GM12865 (cell line): ENCODE measurements around the gene IFNA8.
"Not testable (repeated sequence)": the region's sequence is repeated elsewhere in the genome, so short reads cannot be mapped to it uniquely, and the experiment has no call there.

Experiments
- DNase-seq: peaks from one replicate; pipeline ENCODE4 v3.0.0; 2010; ENCODE audit warnings: low read depth
- H3K4me3 ChIP-seq: 2 replicates; pipeline ENCODE4 v1.5.1; 2011; ENCODE audit warnings: mild to moderate bottlenecking, low read depth, low read length, control low read depth
- CTCF ChIP-seq: IDR thresholded peaks from 2 replicates; pipeline ENCODE4 v1.5.1; 2011; ENCODE audit warnings: low read length, control low read depth, low read depth, inconsistent platforms; ENCODE audit not compliant: insufficient read depth; ENCODE audit errors: missing control alignments

The IFNA8 gene

DNA sequence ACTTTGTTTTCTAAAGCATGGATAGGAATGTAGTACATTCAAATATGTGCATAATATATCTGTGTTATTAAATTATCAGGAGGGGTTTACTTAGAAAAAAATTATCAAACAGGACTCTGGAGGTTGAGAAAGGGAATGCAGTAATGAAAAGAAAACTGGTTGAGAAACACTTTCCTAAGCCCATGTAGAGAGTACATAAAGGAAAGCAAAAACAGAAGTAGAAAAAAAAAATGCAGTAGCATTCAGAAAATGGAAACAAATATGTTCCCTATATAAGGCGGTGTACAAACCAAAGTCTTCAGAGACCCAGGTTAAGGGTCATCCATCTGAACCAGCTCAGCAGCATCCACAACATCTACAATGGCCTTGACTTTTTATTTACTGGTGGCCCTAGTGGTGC, at the start of gene IFNA8:
IFNA8 (plus strand) TSS at position 301 of the 400 bp plus-strand sequence; CDS start at position 361, 60 bp downstream.
- no peak within 1 kb of the TSS for H3K4me3 ChIP-seq
- no peak for DNase-seq
- TF ChIP-seq CTCF: no peak

DNA sequence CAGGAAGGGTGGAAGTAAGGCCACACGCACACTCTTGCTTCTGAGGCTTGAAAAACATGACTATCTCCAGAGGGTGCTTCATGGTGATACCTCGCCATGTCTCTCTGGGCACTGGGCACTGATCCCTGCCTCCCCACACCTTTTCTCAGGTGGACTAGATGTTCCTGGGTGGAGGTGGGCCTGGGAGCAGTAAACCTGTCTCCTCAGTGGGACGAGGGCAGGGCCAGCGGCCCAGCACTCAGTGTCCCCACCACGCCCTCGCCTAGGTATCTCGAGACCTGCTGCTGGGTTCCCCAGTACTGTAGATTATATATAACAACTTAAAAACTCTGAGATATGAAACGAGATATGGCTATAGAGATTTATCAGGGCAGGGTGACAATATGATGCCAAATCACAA, 46.6 kb upstream of the IFNA8 start:
- no peak overlapping the region for H3K4me3 ChIP-seq
- TF ChIP-seq CTCF: no peak
- no peak for DNase-seq

DNA sequence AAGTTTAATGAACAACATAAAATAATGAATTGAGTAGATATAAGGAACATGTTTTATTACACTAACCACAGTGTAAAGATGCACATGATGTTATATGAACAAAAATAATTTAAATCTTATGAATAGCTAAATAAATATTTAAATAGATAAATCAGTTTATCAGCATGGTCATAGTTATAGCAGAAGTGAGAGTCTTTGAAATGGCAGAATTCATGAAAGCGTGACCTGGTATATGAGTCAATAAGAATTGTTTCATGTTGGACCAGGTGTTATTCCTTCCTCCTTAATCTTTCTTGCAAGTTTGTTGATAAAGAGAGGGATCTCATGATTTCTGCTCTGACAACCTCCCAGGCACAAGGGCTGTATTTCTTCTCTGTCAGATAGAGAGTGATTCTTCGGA, 41.7 kb upstream of the IFNA8 start:
- peak; percentile 41 for DNase-seq
- H3K4me3 ChIP-seq: not testable (repeated sequence)

DNA sequence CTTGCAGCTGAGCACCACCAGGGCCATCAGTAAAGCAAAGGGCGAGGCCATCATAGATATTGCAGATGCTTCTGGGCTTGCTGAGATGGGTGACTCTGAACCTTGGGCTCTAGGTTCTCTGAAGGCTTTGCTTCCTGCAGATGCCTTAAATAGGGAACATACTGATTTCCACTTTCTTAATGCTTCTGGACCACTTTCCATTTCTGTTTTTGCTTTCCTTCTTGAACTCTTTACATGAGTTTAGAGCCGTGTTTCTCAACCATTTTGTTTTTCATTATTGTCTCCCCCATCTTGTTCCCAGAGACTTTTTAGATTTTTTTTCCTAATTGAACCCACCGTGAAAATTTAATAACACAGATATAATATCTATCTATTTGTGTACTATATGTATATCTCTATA, 41.0 kb upstream of the IFNA8 start, which contains the start of gene IFNA13:
IFNA13 (minus strand) TSS at position 101 of the 400 bp plus-strand sequence; CDS start at position 54, 47 bp downstream.
- H3K4me3 ChIP-seq: no peak within 1 kb of the TSS
- TF ChIP-seq CTCF: no peak

DNA sequence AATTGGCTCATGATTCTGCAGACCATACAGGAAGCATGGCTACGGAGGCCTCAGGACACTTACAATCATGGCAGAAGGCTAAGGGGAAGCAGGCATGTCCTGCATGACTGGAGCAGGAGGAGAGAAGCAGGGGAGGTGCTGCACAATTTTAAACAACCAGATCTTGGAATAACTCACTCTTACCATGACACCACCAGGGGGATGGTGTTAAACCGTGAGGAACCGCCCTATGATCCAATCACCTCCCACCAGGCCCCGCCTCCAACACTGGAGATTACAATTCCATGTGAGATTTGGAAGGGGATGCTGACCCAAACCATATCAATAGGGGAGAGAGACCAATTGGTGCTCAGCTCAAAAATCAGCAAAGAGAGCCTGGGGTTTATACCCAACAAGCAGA, 37.5 kb upstream of the IFNA8 start:
- H3K4me3 ChIP-seq, DNase-seq: not testable (repeated sequence)

More for the DNA sequence above, 41.0 kb upstream of the IFNA8 start, which contains the start of gene IFNA13:
- no peak for DNase-seq

- no peak for TF ChIP-seq CTCF
- peak overlapping the region; percentile 28 for H3K4me3 ChIP-seq
- peak; percentile 90 for DNase-seq
Observed at GRCh38 chr9:21381448-21382339, 27.2 kb upstream of the IFNA8 start.

DNA sequence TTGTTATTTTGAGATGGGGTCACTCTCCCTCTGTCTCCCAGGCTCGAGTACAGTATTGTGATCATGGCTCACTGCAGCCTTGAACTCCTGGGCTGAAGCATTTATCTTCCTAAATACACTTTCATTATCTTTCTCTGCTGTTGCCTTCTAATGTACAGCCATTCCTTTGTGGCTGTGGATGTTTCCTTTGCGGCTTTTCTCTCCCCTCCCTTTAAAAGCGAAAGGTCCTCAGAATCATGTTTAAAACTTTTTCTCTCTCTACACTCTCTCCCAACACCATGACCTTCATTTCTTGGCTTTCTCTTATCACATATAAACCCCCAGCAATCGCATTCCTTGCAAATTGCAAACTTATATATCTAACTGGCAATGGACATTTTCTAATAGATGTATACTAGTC, 25.3 kb upstream of the IFNA8 start:
- no peak for DNase-seq
- H3K4me3 ChIP-seq: no peak overlapping the region
- no peak for TF ChIP-seq CTCF

- TF ChIP-seq CTCF: no peak
- no peak within 1 kb of the TSS for H3K4me3 ChIP-seq
- DNase-seq: peak; percentile 24
Observed at GRCh38 chr9:21385131-21385670, 23.7 kb upstream of the IFNA8 start, which contains the start of gene IFNA2. TSS of gene IFNA2 (minus strand) at chr9:21385398. CDS start at chr9:21385329, 69 bp downstream.
